HG02970 (cell line): ENCODE results near the gene CAMK2G.

ENCODE experiments used
- ATAC-seq: cut with Tn5 transposase; IDR thresholded peaks from one replicate; pipeline ENCODE4 v1.9.1; 2021; ENCODE audit warnings: mild to moderate bottlenecking, moderate library complexity, moderate number of reproducible peaks; ENCODE audit not compliant: unreplicated experiment, low FRiP score

CAMK2G gene

DNA sequence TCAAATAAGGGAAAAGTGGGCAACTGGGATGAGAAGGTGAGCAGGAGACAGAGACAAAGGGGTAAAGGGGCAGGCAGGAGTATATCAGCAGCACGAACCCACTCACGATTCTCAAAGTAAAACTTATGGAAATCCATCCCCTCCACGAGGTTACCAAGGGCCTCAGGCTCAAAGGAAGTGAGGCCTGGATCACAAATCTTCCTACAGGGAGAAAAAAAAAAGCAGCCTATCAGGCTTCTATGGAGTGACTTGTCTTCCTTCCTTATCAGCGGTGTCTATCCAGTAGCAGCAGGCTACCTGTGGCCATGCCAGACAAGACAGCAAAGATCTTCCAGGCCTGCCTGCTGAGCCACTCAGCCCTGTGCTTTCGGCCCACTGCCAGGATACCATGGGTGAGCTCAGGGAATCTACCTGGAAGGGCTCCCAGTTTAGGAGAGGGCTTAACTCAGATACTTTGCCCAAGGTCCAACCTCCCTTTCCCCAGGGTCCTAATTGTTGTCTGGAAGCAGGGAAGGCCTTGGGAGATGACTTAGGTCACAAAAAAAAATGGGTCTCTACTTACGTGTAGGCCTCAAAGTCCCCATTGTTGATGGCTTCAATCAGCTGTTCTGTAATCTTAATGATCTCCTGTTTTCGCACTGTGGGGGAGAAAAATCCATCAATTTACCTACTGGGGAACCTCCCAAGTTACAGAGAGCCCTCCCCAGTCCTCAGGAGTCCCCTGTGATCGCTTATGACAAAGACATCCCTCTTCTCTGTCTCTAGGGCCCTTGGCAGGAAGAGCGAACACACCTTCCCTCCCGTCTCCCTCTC, 57.2 kb downstream of the CAMK2G start:
- no peak for ATAC-seq

DNA sequence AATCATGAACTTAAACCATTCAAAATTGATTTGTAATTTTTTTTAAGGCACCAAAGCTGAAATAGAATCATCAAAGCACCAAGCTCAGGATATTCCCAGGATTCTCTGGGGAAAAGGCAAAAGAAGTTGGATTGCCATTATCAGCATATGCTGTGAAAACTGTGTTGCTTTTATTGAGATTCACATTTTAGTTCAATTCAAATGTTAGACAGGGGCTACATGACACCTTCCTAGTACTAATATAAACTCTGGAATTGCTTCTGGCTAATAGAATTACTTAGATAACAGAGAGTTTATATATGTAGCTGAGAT, 58.7 kb downstream of the CAMK2G start:
- no peak for ATAC-seq

DNA sequence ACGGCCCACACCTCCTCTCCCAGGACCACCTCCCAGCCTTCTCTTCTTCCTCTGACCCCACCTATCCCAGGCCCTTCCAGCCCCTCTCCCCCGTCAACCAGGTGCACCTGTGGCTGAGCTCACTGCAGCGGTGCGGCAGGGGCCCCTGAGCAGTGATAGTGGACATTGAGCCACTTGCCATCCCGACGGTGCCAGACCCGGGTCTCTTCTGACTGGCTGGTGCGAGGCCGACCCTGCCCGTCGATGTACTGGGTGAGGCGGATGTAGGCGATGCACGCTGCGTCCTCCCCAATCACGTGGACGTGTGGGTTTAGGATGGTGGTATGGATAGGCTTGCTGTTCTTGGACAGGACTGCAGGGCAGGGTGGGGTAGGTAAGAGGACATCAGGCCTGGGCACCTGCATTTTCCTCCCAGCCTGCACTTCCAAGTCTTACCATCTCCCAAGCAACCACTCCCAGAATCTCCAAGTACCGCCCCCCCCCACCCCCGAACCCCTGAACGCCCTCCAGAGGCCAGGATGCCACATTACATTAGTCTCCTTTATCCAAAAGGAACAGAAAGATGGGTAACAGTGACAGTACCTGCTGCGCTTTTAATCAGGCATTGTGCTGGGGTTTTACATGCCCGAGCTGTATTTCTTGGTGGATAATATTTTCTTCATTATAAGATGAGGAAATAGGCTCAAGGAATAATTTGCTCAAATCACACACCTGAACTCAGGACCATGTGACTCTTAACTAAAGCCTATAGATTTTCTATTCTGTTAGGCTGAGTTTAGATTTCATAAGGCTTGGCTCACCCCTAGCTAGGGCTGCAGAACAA, 59.2 kb downstream of the CAMK2G start:
- no peak for ATAC-seq

DNA sequence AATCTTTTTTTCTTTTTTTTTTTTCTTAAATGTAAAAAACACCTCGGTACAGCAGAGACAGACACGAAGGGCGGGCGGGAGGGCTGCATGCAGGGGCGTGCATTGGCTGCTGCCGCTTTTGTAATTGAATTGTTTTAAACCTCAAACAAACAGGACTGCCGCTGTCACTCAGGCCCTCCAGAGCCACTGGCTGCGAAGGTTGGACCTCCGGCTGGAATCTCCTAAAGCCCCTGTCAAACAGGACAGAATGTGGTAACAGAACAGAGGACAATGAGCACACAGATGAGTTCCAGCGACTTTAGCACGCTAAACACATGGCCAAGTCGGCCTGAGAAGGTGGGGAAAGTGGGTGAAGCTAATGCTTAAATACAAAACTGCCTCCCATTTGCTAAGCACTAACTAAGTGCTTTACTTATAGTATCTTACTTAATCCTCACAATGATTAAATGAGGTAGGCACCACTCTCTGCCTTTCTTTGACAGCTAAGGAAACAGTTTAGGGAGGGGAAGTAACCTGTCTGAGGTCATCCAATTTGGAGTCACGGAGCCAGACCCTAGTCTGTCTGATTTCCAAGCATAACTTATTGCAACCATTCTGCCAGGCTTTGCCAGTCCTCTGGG, 60.0 kb downstream of the CAMK2G start:
- ATAC-seq = no peak

DNA sequence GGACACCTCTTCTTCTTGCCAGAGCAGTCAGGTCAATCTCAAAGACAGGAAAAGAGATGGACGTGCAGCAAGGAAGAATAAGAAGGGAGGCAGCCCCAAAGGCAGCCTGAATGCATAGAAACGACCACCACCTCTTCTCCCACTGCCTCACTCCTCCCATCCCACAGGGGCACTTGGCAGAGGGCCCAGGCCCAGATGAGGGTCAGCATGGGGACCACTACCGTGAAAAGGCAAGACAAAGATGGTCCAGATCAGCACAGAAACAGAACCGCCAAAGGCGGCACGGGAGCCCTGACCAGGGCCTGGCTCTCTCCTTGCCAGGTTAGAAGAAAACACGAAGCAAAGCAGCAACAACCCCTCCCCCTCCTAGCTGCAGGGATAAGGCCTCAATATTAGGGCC, 61.0 kb downstream of the CAMK2G start:
- no peak for ATAC-seq

DNA sequence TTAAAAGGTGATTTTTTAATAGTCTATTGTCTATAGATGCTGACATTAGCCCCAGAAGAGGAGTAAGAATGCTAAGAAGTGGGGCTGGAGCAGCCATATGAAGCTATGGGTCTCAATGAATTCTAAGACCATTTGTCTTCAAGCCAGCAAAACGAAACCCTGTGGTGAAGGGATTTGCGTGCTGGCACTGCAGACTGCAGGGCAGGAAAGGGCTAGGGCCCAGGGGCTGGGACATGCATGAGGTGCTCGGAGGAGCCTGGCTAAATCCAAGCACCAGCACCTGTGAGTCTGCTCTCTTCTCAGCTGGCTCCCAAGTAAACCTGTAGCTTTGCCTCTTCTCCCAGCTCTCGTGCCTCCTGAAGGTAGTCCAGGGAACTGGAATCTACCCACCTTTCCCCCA, 61.7 kb downstream of the CAMK2G start:
- ATAC-seq = no peak

DNA sequence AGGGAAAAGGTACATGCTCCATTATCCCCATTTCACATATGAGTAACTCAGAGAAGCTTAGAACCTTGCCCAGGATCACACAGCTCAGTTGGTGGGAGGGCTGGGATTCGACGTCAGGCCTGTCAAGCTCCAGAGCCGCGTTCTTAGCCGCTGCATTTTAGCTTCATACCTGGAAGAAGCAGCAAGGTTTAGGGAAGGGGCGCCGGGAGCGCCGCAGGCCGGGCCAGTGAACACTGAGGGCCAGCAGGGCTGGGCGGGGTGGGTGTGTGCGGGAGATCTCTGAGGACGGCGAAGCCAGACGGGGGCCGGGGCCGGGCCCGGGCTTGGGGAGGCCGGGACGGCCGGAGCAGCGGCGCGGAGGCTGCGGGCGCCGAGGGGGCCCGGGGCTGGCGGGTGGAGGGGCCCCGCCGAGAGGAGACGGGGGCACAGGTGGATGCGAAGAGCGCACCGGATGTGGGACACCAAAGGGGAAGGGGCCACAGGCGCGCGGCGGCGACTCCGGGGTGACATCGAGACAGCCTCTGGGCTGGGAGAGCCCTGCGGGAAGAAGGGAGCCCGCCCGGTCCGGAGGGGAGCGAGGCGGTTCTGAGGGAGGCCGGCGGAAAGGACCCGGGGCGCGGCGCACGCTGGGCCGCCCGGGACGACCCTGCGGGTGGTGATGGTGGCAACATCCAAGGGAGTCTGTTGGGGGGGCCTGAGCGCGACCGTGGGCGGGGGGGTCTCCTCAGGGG, 63.5 kb downstream of the CAMK2G start:
- peak; percentile 28 for ATAC-seq

DNA sequence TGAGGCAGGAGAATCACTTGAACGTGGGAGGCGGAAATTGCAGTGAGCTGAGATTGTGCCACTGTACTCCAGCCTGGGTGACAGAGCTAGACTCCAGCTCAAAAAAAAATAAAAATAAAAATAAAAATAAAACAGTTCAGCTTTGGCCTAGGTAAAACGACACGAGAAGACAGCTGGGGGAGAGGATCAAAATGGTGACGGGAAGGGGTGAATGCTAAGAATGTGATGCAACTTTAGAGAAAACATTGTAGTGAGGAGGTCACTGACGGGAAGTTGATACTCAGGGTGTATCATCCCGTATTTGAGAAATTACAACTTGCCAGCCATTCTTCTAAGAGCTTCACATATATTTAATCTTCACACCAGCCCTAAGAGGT, 64.0 kb downstream of the CAMK2G start:
- no peak for ATAC-seq

DNA sequence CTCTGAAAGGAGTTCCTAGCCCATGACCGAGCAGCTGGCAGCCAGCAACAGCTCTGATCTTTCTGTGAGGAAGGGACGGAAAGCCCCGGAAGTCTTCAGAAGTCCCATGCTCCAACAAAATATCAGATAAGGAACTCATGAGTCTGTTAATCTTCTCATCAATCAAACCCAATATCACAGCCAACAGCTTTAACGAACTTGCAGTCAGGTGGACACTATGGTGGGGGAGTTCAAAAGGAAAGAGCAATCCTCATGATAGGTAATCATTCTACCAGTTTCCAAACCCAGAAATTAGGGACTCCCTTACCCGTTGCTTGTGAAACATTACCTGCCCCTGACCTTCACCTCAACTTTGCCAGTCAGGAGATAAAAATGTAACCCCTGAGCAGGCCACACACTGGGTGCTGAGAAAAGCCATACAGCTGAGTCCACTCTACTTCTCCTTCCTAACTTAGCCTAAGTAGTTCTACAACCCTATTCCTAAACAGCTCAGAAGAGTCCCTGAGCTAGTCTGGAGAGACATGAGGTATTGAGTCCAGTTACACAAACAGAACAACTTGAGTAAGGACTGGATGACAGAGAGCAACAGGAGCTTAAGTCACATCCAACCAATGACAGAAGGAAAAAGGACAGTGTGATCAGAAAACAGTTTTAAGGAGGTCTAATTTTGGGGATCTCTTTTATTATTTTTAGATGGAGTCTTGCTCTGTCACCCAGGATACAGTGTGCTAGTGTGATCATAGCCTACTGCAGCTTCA, 65.1 kb downstream of the CAMK2G start:
- no peak for ATAC-seq

DNA sequence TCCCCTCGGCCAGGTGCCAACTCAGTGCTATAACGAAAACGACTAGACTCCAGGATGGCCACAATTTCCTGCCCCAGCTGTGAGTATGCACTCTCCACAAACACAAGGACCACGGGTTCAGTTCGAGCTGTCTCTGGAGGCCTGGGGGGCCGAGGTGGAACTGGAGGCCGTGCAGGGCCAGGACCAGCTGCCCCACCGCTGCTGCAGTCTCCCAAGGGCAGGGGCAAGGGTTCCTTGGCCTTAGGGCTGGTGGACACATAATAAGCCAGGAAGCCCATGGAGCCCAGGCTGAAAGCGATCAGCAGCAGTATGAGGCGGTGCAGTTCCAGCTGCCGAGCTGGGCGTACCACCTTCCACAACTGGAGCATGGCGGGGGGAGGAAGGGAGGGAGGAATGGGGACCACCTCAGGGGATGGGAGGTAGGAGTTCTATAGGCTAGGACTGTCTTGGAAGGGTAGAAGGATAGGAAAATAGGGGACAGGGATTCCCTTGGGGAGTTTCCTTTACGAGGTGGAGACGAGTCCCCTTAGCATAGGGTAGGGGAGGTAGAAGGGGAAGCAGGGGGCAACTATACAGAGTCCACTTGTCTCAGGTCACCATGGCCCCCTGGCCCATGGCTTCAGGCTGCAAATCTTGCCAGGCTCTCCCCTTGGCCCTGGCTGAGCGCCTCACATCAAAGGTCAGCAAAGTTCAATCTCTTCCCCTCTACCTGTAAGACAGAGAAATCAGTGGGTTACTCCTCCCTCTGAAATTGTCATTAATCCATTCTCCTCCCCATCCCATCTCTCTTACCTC, 66.1 kb downstream of the CAMK2G start:
- no peak for ATAC-seq

DNA sequence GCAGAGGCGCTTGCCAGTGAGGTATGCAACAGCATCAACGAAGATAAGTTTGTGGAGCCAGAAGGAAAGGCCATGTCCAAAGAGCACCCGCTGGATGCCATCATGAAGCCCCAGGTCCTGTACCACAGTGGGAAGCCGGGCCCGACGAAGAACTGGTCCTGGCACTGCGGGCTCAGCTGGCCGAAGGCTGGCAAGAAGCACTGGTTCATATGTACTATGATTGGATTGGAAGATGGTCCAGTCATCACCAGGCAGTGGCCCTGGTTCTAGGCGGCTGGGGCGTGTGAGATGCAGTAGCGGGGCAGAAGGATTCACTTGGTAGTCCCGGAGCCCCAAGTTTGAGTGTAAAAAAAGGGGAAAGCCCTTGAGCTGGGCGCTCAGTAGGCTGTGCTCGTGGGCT, 66.9 kb downstream of the CAMK2G start:
- ATAC-seq = no peak

DNA sequence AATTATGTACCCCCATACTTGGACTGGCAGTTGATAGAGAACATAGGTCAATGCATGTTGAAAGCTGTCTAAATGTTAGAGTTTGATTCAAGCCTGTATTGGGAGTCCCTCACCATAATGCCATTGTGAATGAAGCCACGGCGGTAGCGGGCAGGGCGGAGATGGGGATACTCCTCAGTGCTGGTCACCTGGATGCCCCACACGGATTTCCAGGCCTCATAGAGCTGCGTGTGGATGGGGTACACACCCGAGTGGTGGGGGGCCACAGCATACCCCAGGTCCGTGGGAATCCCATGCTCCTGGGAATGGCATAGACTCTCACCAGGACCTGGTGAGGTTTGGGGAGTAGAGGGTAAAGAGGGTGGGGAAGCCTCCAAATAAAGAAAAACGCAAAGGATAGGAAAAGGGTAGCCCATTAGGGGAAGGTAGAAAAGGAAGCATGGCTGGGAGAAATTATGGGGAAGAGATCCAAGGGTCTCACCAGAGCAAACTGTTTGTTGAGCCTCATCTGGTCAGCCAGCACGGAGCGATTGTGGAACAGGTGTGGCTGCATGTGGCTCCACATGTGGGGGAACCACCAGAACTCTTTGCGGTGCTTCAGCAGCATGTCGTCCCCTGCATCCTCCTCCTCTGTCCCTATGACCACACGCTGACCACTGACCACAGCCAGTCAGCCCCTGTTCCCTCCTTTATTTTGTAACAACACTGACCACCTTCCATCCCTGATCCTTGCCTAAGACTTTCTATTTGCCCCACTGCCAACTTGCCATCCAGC, 68.0 kb downstream of the CAMK2G start:
- no peak for ATAC-seq

DNA sequence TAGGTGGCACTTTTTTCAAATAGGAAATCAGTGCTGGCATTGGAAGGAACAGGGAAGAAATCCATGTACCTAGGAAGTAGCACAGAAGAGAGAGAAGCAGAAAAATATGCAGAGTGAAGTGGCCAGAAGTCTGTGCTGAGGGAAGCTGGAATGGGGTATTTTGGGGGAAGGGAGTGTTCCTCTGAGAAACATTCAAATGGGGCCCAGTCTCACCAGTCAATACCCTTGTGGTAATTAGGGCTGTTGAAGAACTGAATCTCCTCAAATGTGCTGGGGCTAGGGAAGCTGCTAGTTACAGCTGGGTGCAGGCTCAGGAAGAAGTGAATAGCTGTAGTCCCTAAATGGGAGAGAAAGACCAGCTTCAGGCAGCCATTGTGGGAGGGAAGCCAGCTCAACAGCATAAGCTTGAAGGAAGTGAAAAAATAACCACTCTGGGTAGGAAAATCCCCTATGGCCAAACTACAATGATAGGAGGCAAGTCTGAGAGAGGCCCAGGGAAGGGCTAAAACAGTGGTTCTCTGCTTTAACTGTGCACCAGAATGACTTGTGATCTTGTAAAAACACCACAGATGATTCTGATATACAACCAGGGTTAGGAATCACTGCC, 70.6 kb downstream of the CAMK2G start:
- no peak for ATAC-seq

DNA sequence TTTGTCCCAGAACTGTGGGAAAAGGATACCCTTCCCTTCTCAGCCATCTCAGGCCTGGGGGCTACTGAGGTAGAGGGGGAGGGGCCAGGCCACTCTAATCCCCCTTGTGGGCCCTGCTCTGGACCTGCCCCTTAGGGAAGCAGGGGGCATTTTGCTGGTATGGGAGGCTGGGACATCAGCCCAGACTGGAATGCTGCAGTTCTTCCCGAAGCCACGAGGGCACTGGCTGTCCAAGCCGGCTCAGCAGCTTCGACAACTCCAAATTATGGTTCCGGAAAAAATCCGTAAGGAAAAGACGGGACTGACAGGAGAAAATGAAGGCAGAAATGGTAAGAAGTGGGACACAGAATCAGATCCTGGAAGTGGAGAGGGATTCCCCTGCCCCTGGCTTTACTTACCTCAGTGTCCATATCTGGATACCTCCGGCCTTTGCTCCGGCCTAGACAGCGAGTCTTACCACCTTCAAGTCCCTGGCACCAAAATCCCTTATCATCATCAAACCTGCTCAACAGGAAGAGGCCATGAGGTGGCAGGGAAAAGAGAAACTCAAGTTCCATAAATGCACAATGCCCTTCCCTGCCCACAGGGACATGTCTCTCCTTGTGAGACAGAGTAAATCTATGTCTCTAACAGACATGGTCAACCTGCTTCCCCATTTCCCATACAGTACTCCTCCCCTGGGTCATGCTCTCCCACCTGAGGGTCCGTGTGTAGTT, 71.9 kb downstream of the CAMK2G start:
- ATAC-seq = no peak

DNA sequence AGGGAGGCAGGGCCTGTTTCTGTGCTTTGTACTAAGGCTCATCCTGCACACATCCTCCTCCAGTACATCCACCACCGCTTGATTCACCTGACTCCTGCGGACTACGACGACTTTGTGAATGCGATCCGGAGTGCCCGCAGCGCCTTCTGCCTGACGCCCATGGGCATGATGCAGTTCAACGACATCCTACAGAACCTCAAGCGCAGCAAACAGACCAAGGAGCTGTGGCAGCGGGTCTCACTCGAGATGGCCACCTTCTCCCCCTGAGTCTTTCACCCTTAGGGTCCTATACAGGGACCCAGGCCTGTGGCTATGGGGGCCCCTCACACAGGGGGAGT, 73.1 kb downstream of the CAMK2G start:
- no peak for ATAC-seq

DNA sequence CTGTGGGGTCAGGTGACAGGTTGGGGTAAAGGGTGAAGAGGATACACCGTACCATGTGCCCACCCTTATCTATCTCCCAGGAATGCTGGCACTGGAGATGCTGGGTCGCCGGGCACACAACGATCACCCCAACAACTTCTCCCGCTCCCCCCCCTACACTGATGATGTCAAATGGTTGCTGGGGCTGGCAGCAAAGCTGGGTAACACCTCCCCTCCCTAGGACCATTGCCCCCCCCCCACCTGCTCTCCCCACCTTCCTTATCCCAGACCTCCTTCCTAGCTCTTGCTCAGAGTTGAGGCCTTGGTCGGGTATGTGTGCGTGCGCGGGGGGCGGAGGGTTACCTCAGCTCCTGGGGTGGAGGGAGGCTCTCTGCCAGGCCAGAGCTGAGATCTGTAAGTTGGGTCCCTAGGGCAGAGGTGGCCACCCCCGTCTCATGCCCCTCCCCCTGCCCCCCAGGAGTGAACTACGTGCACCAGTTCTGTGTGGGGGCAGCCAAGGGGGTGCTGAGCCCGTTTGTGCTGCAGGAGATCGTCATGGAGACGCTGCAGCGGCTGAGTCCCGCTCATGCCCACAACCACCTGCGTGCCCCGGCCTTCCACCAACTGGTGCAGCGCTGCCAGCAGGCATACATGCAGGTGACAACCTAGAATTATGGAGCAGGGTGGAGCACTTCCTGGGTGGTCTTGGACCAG, 73.6 kb downstream of the CAMK2G start:
- no peak for ATAC-seq

DNA sequence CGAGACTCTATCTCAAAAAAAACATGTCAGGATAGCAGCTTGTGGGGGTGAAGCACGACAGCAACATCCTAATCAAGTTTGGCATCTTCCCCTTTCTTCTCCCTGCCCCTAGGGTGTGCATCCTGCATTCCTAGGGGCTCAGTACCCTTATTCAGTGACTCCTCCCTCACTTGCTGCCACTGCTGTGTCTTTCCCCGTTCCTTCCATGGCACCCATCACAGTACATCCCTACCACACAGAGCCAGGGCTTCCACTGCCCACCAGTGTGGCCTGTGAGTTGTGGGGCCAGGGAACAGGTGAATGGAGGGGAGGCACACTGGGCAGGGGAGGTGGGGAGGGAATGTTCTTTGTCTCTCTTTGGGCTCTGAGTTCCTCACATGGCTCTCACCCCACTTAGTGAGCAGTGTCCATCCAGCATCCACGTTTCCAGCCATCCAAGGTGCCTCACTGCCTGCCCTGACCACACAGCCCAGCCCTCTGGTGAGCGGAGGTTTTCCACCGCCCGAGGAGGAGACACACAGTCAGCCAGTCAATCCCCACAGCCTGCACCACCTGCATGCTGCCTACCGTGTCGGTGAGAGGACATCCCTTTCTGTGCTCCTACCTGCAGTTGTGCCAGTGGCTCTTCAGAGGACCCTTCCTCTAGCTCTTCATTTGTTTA, 74.3 kb downstream of the CAMK2G start:
- no peak for ATAC-seq
